ENCODE results near the gene ERBB2. TPM values are rescaled to one million over a fixed set of nuclear protein-coding genes. Genes with fewer than 3 reads are reported as not detected.

ERBB2 gene
- total and polyA plus RNA-seq, 2 of the 8 experiments (the other 6 are each of a cell fraction or from before 2014, with no cell fraction given) = 183 to 394 TPM

- Histone ChIP-seq H2BK20ac (ENCODE audit: low read length) (no peak overlapping the region), H4K5ac (ENCODE audit: insufficient read length, low read depth, low read length) (no peak overlapping the region), H3K79me1 (ENCODE audit: low read depth, low read length) (0 out of 2 replicates have a peak, but pooled peaks cover 2% of the 10 kb centered on the region), H2BK12ac (ENCODE audit: low read depth, low read length) (no peak overlapping the region), H3K56ac (replicated peaks; ENCODE audit: insufficient read length, low read depth, low read length) (no peak overlapping the region), H2BK120ac (replicated peaks; ENCODE audit: low read depth, low read length) (no peak overlapping the region), H3K27ac (ENCODE audit: low read depth, low read length) (no peak overlapping the region), H3K9ac (replicated peaks in 1 of 4; ENCODE audit: extremely low read depth in 1 of 4, low read depth in 3 of 4, low read length in 3 of 4) (no peak overlapping the region), H3K4me2 (ENCODE audit: insufficient read depth in 1 of 2, low read depth in 2 of 2, low read length in 2 of 2) (no peak overlapping the region), H4K8ac (ENCODE audit: extremely low read depth, insufficient read depth, low read length) (no peak overlapping the region), H3K27me3 (replicated peaks in 1 of 4; ENCODE audit: control insufficient read depth in 3 of 4, extremely low read depth in 1 of 4, insufficient read depth in 3 of 4, low read length in 3 of 4) (no peaks in the 10 kb centered on the region), H3K18ac (ENCODE audit: extremely low read depth, low read length) (no peak overlapping the region), H2BK5ac (ENCODE audit: low read depth, low read length) (no peak overlapping the region), H3K23ac (ENCODE audit: insufficient read length) (no peak overlapping the region), H2AK5ac (ENCODE audit: low read depth, low read length) (no peak overlapping the region), H3K4me3 (ENCODE audit: extremely low read depth in 1 of 4, insufficient read depth in 2 of 4, low read depth in 3 of 4, low read length in 4 of 4) (no peak overlapping the region), H3K23me2 (ENCODE audit: low read depth, low read length) (no peaks in the 10 kb centered on the region), H4K91ac (replicated peaks; ENCODE audit: insufficient read length, low read length) (no peak overlapping the region), H3K36me3 (ENCODE audit: control insufficient read depth in 2 of 4, insufficient read depth in 4 of 4, low read length in 3 of 4) (peaks cover 0 to 9% (median 3%) of the 10 kb centered on the region in 4 experiments; a peak in 3 of 8 replicates), H3K4me1 (replicated peaks in 1 of 4; ENCODE audit: control insufficient read depth in 3 of 4, insufficient read depth in 4 of 4, low read length in 3 of 4) (peaks cover 0 to 30% (median 24%) of the 10 kb centered on the region in 4 experiments; a peak in 6 of 7 replicates), H2BK15ac (ENCODE audit: low read length) (no peak overlapping the region), H3K14ac (ENCODE audit: insufficient read length) (no peak overlapping the region), H4K20me1 (replicated peaks in 1 of 2; ENCODE audit: control insufficient read depth in 1 of 2, insufficient read depth in 2 of 2, low read length in 2 of 2) (no peaks in the 10 kb centered on the region), H2AFZ (ENCODE audit: low read length) (no peak overlapping the region), H3K9me3 (ENCODE audit: insufficient read depth in 2 of 2, low read depth in 1 of 2, low read length in 1 of 2) (no peaks in the 10 kb centered on the region), H3K79me2 (ENCODE audit: control insufficient read depth in 1 of 2, insufficient read depth in 2 of 2, low read length in 2 of 2) (0 out of 4 replicates have a peak, but pooled peaks cover 0 to 2% of the 10 kb centered on the region in 2 experiments), H3K4ac (replicated peaks; ENCODE audit: insufficient read length, low read depth, low read length) (no peak overlapping the region)
- DNase-seq (ENCODE audit: low read depth in 1 of 2, low spot score in 2 of 2) (no peak), FAIRE-seq (no peak)
- CTCF ChIA-PET (ENCODE audit: partially characterized antibody) = interaction anchor here (0.5 to 52.4 kb wide), 6 partner anchors 9 to 71 kb away, joined by 3 to 1885 read pairs (median 4); partner anchors contain the start of genes PNMT, PPP1R1B and STARD3
- 86% methylated on average over 5 of the region's 5 CpGs; no CpG with 5 or more reads in 1 of the 2 experiments for WGBS, 2 experiments (ENCODE audit: extremely low coverage in 1 of 2, insufficient coverage in 1 of 2, insufficient read length in 1 of 2, insufficient replicate concordance in 2 of 2, low coverage in 1 of 2, low lambda C conversion rate in 2 of 2, missing lambda C conversion rate in 1 of 2)
- POLR2A ChIA-PET (ENCODE audit: partially characterized antibody) = interaction anchor here (1.0 to 32.5 kb wide), 2 partner anchors 8 to 31 kb away, joined by 3 to 708 read pairs; partner anchors contain the start of genes ERBB2, PGAP3 and PNMT
- TF ChIP-seq KDM4A (IDR thresholded peaks at IDR 0.05; ENCODE audit: low read depth, low read length, severe bottlenecking) (no peak), RFX5 (IDR thresholded peaks at IDR 0.05; ENCODE audit: borderline replicate concordance, low read depth, low read length) (no peak), CHD2 (IDR thresholded peaks at IDR 0.05; ENCODE audit: low read length) (no peak), MAFK (IDR thresholded peaks at IDR 0.05; ENCODE audit: low read depth, low read length) (no peak), NRF1 (IDR thresholded peaks at IDR 0.05; ENCODE audit: low read depth, low read length) (no peak), SIX5 (IDR thresholded peaks at IDR 0.05; ENCODE audit: low read depth, low read length) (no peak), BACH1 (IDR thresholded peaks at IDR 0.05; ENCODE audit: low read length) (no peak), GTF2F1 (IDR thresholded peaks at IDR 0.05; ENCODE audit: borderline replicate concordance, low read depth, low read length) (no peak), TAF7 (optimal IDR thresholded peaks at IDR 0.05; ENCODE audit: borderline replicate concordance, low read depth, low read length) (no peak), JUND (IDR thresholded peaks at IDR 0.05; ENCODE audit: low read length) (no peak), POLR2AphosphoS5 (IDR thresholded peaks at IDR 0.05; ENCODE audit: low read depth, low read length) (no peak), EZH2 (IDR thresholded peaks at IDR 0.05; ENCODE audit: low read depth, low read length, severe bottlenecking) (no peak), CREB1 (IDR thresholded peaks at IDR 0.05) (no peak), RNF2 (IDR thresholded peaks at IDR 0.05; ENCODE audit: borderline replicate concordance, low read depth, low read length, missing control alignments, poor library complexity, severe bottlenecking) (no peak), CBX5 (IDR thresholded peaks at IDR 0.05; ENCODE audit: low read depth, low read length) (no peak)
Measured at GRCh38 chr17:39660011-39660360, 39.9 kb upstream of the ERBB2 start.
